HG03571 (cell line): ENCODE results near the gene SLC25A44.
"Not testable (repeated sequence)": the region's sequence is repeated elsewhere in the genome, so short reads cannot be mapped to it uniquely, and the experiment has no call there.

Source experiments
- ATAC-seq: cut with Tn5 transposase; IDR thresholded peaks from one replicate; pipeline ENCODE4 v1.9.1; 2021; ENCODE audit not compliant: unreplicated experiment

SLC25A44 gene

GRCh38 chr1:156162430-156163037, 31.4 kb upstream of the SLC25A44 start:
- ATAC-seq = no peak

- ATAC-seq = no peak
These were observed 30.2 kb upstream of the SLC25A44 start for GRCh38 chr1:156163712-156164111.

- no peak for ATAC-seq
These were observed 29.6 kb upstream of the SLC25A44 start for GRCh38 chr1:156164125-156164831.

- ATAC-seq = no peak
These were observed 28.8 kb upstream of the SLC25A44 start for GRCh38 chr1:156165083-156165482.

- ATAC-seq = no peak
These were observed 26.4 kb upstream of the SLC25A44 start for GRCh38 chr1:156167536-156167935.

GRCh38 chr1:156172696-156173470, 21.0 kb upstream of the SLC25A44 start:
- no peak for ATAC-seq

- ATAC-seq = no peak
These were observed 17.2 kb upstream of the SLC25A44 start for GRCh38 chr1:156176610-156177210.

- ATAC-seq = no peak
These were observed 15.8 kb upstream of the SLC25A44 start for GRCh38 chr1:156177919-156178654.

GRCh38 chr1:156180471-156180870, 13.4 kb upstream of the SLC25A44 start:
- ATAC-seq = no peak

GRCh38 chr1:156181391-156181924, 12.4 kb upstream of the SLC25A44 start:
- not testable (repeated sequence) for ATAC-seq

- not testable (repeated sequence) for ATAC-seq
These were observed 11.7 kb upstream of the SLC25A44 start for GRCh38 chr1:156182010-156182779.

- not testable (repeated sequence) for ATAC-seq
These were observed 7.3 kb upstream of the SLC25A44 start for GRCh38 chr1:156186347-156187177.

GRCh38 chr1:156190265-156190664, 3.6 kb upstream of the SLC25A44 start:
- not testable (repeated sequence) for ATAC-seq

GRCh38 chr1:156191292-156191964, 2.5 kb upstream of the SLC25A44 start:
- no peak for ATAC-seq

- ATAC-seq = no peak
These were observed 756 bp upstream of the SLC25A44 start for GRCh38 chr1:156193208-156193487.

GRCh38 chr1:156194300-156194652, 372 bp downstream of the SLC25A44 start:
- no peak for ATAC-seq

- no peak for ATAC-seq
These were observed 1.9 kb downstream of the SLC25A44 start for GRCh38 chr1:156195853-156196252.

GRCh38 chr1:156196445-156196844, 2.5 kb downstream of the SLC25A44 start:
- ATAC-seq = no peak
